Upper lobe of left lung (tissue), 4 donors: ENCODE data around the gene NKAIN4.

Source experiments
- CTCF ChIP-seq, 6 experiments: fragments of 450-650 bp in 4 of 6; fragments of 200-600 bp in 2 of 6; sonication (generic) in 2 of 6; IDR thresholded peaks; one replicate each; pipeline ENCODE4 v1.5.1; 2016 to 2019; ENCODE audit warnings: antibody characterized with exemption in 6 of 6
- POLR2A ChIP-seq, 4 donors: fragments of 450-650 bp; IDR thresholded peaks; one replicate each; pipeline ENCODE4 v1.5.1; 2016 to 2017; ENCODE audit warnings: antibody characterized with exemption in 4 of 4, mild to moderate bottlenecking in 2 of 4

- TF ChIP-seq CTCF (IDR thresholded peaks at IDR 0.05) (no peak), POLR2A (IDR thresholded peaks at IDR 0.05) (no peak)
These were observed 39.2 kb upstream of the NKAIN4 start for GRCh38 chr20:63293456-63293855.
